Measurements from ENCODE around the gene GDAP2.
"Not testable (repeated sequence)": the region's sequence is repeated elsewhere in the genome, so short reads cannot be mapped to it uniquely, and the experiment has no call there.

Gene GDAP2

GRCh38 chr1:117879284-117879683 is 50.1 kb downstream of the GDAP2 start:
- Mint-ChIP-seq H3K4me1 (no peaks in the 10 kb centered on the region), H3K9me3 (peaks cover 11% of the 10 kb centered on the region), H3K4me3 (no peak overlapping the region), H3K27me3 (no peaks in the 10 kb centered on the region), H3K36me3 (peaks cover 55% of the 10 kb centered on the region), H3K27ac (no peak overlapping the region)
- ATAC-seq = no peak

GRCh38 chr1:117877823-117878222 is 51.6 kb downstream of the GDAP2 start:
- Mint-ChIP-seq H3K36me3 (peaks cover 59% of the 10 kb centered on the region), H3K27me3 (no peaks in the 10 kb centered on the region), H3K4me3 (no peak overlapping the region), H3K27ac (no peak overlapping the region), H3K9me3 (peaks cover 19% of the 10 kb centered on the region), H3K4me1 (no peaks in the 10 kb centered on the region)
- no peak for ATAC-seq

- Mint-ChIP-seq H3K36me3 (peaks cover 99% of the 10 kb centered on the region), H3K9me3 (peaks cover 18% of the 10 kb centered on the region), H3K4me3 (no peak overlapping the region), H3K27ac (no peak overlapping the region), H3K27me3 (no peaks in the 10 kb centered on the region), H3K4me1 (no peaks in the 10 kb centered on the region)
- no peak for ATAC-seq
These were observed 58.4 kb downstream of the GDAP2 start for GRCh38 chr1:117871013-117871412.

- no peak overlapping the region for H3K4me3 Mint-ChIP-seq
- H3K4me1 Mint-ChIP-seq = no peaks in the 10 kb centered on the region
- no peaks in the 10 kb centered on the region for H3K9me3 Mint-ChIP-seq
- no peak for ATAC-seq
- H3K36me3 Mint-ChIP-seq = peaks cover 26% of the 10 kb centered on the region
- H3K27ac Mint-ChIP-seq = no peak overlapping the region
- H3K27me3 Mint-ChIP-seq = no peaks in the 10 kb centered on the region
These were observed 67.7 kb downstream of the GDAP2 start for GRCh38 chr1:117861694-117862093.

GRCh38 chr1:117860896-117861610 is 68.4 kb downstream of the GDAP2 start:
- H3K36me3 Mint-ChIP-seq = peaks cover 20% of the 10 kb centered on the region
- H3K4me1 Mint-ChIP-seq = no peaks in the 10 kb centered on the region
- no peaks in the 10 kb centered on the region for H3K9me3 Mint-ChIP-seq
- H3K4me3 Mint-ChIP-seq = no peak overlapping the region
- H3K27ac Mint-ChIP-seq = no peak overlapping the region
- H3K27me3 Mint-ChIP-seq = no peaks in the 10 kb centered on the region
- ATAC-seq = no peak

GRCh38 chr1:117859901-117860300 is 69.5 kb downstream of the GDAP2 start:
- ATAC-seq = no peak
- no peaks in the 10 kb centered on the region for H3K9me3 Mint-ChIP-seq
- peaks cover 13% of the 10 kb centered on the region for H3K36me3 Mint-ChIP-seq
- H3K27me3 Mint-ChIP-seq = no peaks in the 10 kb centered on the region
- H3K4me3 Mint-ChIP-seq = no peak overlapping the region
- no peak overlapping the region for H3K27ac Mint-ChIP-seq
- no peaks in the 10 kb centered on the region for H3K4me1 Mint-ChIP-seq

GRCh38 chr1:117857418-117857817 is 72.0 kb downstream of the GDAP2 start:
- no peak for ATAC-seq
- Mint-ChIP-seq H3K27me3 (no peaks in the 10 kb centered on the region), H3K36me3 (peaks cover 7% of the 10 kb centered on the region), H3K27ac (no peak overlapping the region), H3K4me3 (no peak overlapping the region), H3K4me1 (no peaks in the 10 kb centered on the region), H3K9me3 (no peaks in the 10 kb centered on the region)

GRCh38 chr1:117852853-117853553 is 76.4 kb downstream of the GDAP2 start:
- no peak overlapping the region for H3K4me3 Mint-ChIP-seq
- no peak overlapping the region for H3K27ac Mint-ChIP-seq
- no peaks in the 10 kb centered on the region for H3K27me3 Mint-ChIP-seq
- no peak for ATAC-seq
- peaks cover 8% of the 10 kb centered on the region for H3K36me3 Mint-ChIP-seq
- H3K4me1 Mint-ChIP-seq = no peaks in the 10 kb centered on the region
- H3K9me3 Mint-ChIP-seq = no peaks in the 10 kb centered on the region

GRCh38 chr1:117851687-117852086 is 77.7 kb downstream of the GDAP2 start:
- H3K9me3 Mint-ChIP-seq = no peaks in the 10 kb centered on the region
- H3K4me1 Mint-ChIP-seq = no peaks in the 10 kb centered on the region
- H3K4me3 Mint-ChIP-seq = no peak overlapping the region
- H3K27ac Mint-ChIP-seq = no peak overlapping the region
- no peaks in the 10 kb centered on the region for H3K27me3 Mint-ChIP-seq
- H3K36me3 Mint-ChIP-seq = peaks cover 13% of the 10 kb centered on the region
- ATAC-seq = no peak

GRCh38 chr1:117846674-117847425 is 82.6 kb downstream of the GDAP2 start:
- Mint-ChIP-seq H3K4me1 (no peaks in the 10 kb centered on the region), H3K9me3 (peaks cover 19% of the 10 kb centered on the region), H3K36me3 (peaks cover 53% of the 10 kb centered on the region), H3K27ac (no peak overlapping the region), H3K27me3 (no peaks in the 10 kb centered on the region), H3K4me3 (no peak overlapping the region)
- no peak for ATAC-seq

- not testable (repeated sequence) for H3K27ac Mint-ChIP-seq, H3K4me1 Mint-ChIP-seq, ATAC-seq, H3K27me3 Mint-ChIP-seq, H3K4me3 Mint-ChIP-seq
- H3K36me3 Mint-ChIP-seq = peaks cover 64% of the 10 kb centered on the region
- peaks cover 19% of the 10 kb centered on the region for H3K9me3 Mint-ChIP-seq
These were observed 84.9 kb downstream of the GDAP2 start for GRCh38 chr1:117844478-117844877.

- Mint-ChIP-seq H3K27ac (no peak overlapping the region), H3K27me3 (no peaks in the 10 kb centered on the region), H3K4me1 (no peaks in the 10 kb centered on the region), H3K36me3 (peaks cover 68% of the 10 kb centered on the region), H3K4me3 (no peak overlapping the region), H3K9me3 (peaks cover 21% of the 10 kb centered on the region)
- no peak for ATAC-seq
These were observed 85.6 kb downstream of the GDAP2 start for GRCh38 chr1:117843791-117844190.

- no peaks in the 10 kb centered on the region for H3K4me1 Mint-ChIP-seq
- no peak overlapping the region for H3K27ac Mint-ChIP-seq
- H3K27me3 Mint-ChIP-seq = no peaks in the 10 kb centered on the region
- ATAC-seq = no peak
- H3K36me3 Mint-ChIP-seq = peaks cover 78% of the 10 kb centered on the region
- no peak overlapping the region for H3K4me3 Mint-ChIP-seq
- H3K9me3 Mint-ChIP-seq = peaks cover 27% of the 10 kb centered on the region
These were observed 86.8 kb downstream of the GDAP2 start for GRCh38 chr1:117842408-117843170.

GRCh38 chr1:117841117-117841650 is 88.2 kb downstream of the GDAP2 start:
- no peak for ATAC-seq
- Mint-ChIP-seq H3K4me1 (no peaks in the 10 kb centered on the region), H3K36me3 (peaks cover 74% of the 10 kb centered on the region), H3K4me3 (no peak overlapping the region), H3K27me3 (no peaks in the 10 kb centered on the region), H3K9me3 (peaks cover 27% of the 10 kb centered on the region), H3K27ac (no peak overlapping the region)

GRCh38 chr1:117838911-117839310 is 90.5 kb downstream of the GDAP2 start:
- Mint-ChIP-seq H3K36me3 (peaks cover 58% of the 10 kb centered on the region), H3K27me3 (no peaks in the 10 kb centered on the region), H3K4me3 (no peak overlapping the region), H3K27ac (no peak overlapping the region), H3K4me1 (no peaks in the 10 kb centered on the region), H3K9me3 (peaks cover 11% of the 10 kb centered on the region)
- no peak for ATAC-seq

All from stimulated activated memory B cell treated with anti-CD40 and anti-IgM and Interleukin-4, amounts not matched to agents 10 μg/mL and 1 μg/mL and 100 μg/mL, for 72 hours (primary cell).